OCI-LY1 (cell line): ENCODE measurements around the gene HM13.

Source experiments
- H2AFZ ChIP-seq: fragments of 200-600 bp; sonication (generic), shearing (Covaris generic); 2 replicates; pipeline ENCODE4 v1.6.0; 2014; ENCODE audit warnings: antibody characterized with exemption, mild to moderate bottlenecking, low read length
- H3F3A ChIP-seq: fragments of 200-600 bp; sonication (generic), shearing (Covaris generic); 2 replicates; pipeline ENCODE4 v1.6.0; 2014; ENCODE audit warnings: mild to moderate bottlenecking, antibody characterized with exemption, low read length, moderate library complexity; ENCODE audit not compliant: insufficient read depth
- H3K27ac ChIP-seq: fragments of 200-600 bp; sonication (generic); 2 replicates; pipeline ENCODE4 v1.5.1; 2014; ENCODE audit warnings: low read length, mixed run types, mild to moderate bottlenecking, low read depth; ENCODE audit not compliant: poor library complexity, severe bottlenecking
- H3K27me3 ChIP-seq: fragments of 200-600 bp; sonication (generic); 2 replicates; pipeline ENCODE4 v1.6.0; 2014; ENCODE audit warnings: antibody characterized with exemption, mild to moderate bottlenecking, low read length, moderate library complexity; ENCODE audit not compliant: insufficient read depth
- H3K36me3 ChIP-seq: fragments of 200-600 bp; sonication (generic); 2 replicates; pipeline ENCODE4 v1.6.1; 2014; ENCODE audit warnings: mild to moderate bottlenecking, antibody characterized with exemption, low read length, moderate library complexity, mixed read lengths; ENCODE audit not compliant: insufficient read depth
- H3K4me1 ChIP-seq: fragments of 200-600 bp; sonication (generic); 2 replicates; pipeline ENCODE4 v1.5.1; 2014; ENCODE audit warnings: mild to moderate bottlenecking, low read length, moderate library complexity; ENCODE audit not compliant: insufficient read depth, severe bottlenecking
- H3K4me2 ChIP-seq: fragments of 200-600 bp; sonication (generic), shearing (Covaris generic); 2 replicates; pipeline ENCODE4 v1.6.1; 2014; ENCODE audit warnings: low read length
- H3K4me3 ChIP-seq: fragments of 200-600 bp; sonication (generic); 2 replicates; pipeline ENCODE4 v1.5.1; 2014; ENCODE audit warnings: low read length, low read depth, mild to moderate bottlenecking, mixed read lengths; ENCODE audit not compliant: poor library complexity, severe bottlenecking
- H3K79me2 ChIP-seq: fragments of 200-600 bp; shearing (Covaris generic); 2 replicates; pipeline ENCODE4 v1.6.1; 2016; ENCODE audit warnings: mixed run types, low read length, mixed read lengths; ENCODE audit not compliant: insufficient read depth
- H3K9ac ChIP-seq: fragments of 200-600 bp; sonication (generic), shearing (Covaris generic); 2 replicates; pipeline ENCODE4 v1.6.1; 2014; ENCODE audit warnings: mild to moderate bottlenecking, low read length, mixed read lengths
- H3K9me2 ChIP-seq: fragments of 200-600 bp; sonication (generic), shearing (Covaris generic); 2 replicates; pipeline ENCODE4 v1.6.1; 2014; ENCODE audit warnings: low read depth, mild to moderate bottlenecking, low read length, mixed read lengths
- H3K9me3 ChIP-seq: fragments of 200-600 bp; shearing (Covaris generic); 2 replicates; pipeline ENCODE4 v1.6.1; 2014; ENCODE audit warnings: low read length, mixed read lengths
- H4K20me1 ChIP-seq: fragments of 200-600 bp; sonication (generic), shearing (Covaris generic); 2 replicates; pipeline ENCODE4 v1.6.0; 2016; ENCODE audit warnings: mild to moderate bottlenecking, low read length; ENCODE audit not compliant: insufficient read depth
- EZH2 ChIP-seq: fragments of 200-600 bp; sonication (generic), shearing (Covaris generic); IDR thresholded peaks from 2 replicates; pipeline ENCODE4 v1.8.0; 2017; ENCODE audit warnings: borderline replicate concordance, mixed run types, mild to moderate bottlenecking, antibody characterized with exemption, low read length, moderate library complexity, mixed read lengths
- TF ChIP-seq, protein P1 (sequence below): fragments of 200-600 bp; sonication (generic), shearing (Covaris generic); IDR thresholded peaks from 2 replicates; pipeline ENCODE4 v1.5.1; 2017; ENCODE audit warnings: mild to moderate bottlenecking, antibody characterized with exemption, low read length, moderate library complexity, mixed read lengths

The HM13 gene

DNA sequence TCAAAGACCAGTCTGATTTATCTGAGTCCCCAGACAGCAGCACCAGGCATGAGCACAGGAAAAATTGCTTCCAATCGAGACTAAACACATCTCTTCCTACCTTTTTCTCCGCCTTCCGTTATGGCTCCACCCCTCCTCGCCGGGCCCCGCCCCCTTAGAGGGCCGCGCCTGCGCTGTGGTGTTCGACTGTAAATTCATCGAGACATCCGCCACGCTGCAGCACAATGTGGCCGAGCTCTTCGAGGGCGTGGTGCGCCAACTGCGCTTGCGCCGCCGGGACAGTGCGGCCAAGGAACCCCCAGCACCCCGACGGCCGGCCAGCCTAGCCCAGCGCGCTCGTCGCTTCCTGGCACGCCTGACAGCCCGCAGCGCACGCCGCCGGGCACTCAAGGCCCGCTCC lies 30.2 kb upstream of the HM13 start:
- H3K27ac ChIP-seq = no peak overlapping the region
- no peaks in the 10 kb centered on the region for H3K4me1 ChIP-seq
- no peak overlapping the region for H3K4me2 ChIP-seq
- H3K9me2 ChIP-seq = no peaks in the 10 kb centered on the region
- H3K79me2 ChIP-seq = no peaks in the 10 kb centered on the region
- no peaks in the 10 kb centered on the region for H3K9me3 ChIP-seq
- no peaks in the 10 kb centered on the region for H4K20me1 ChIP-seq
- no peaks in the 10 kb centered on the region for H3K27me3 ChIP-seq
- TF ChIP-seq, protein P1, sequence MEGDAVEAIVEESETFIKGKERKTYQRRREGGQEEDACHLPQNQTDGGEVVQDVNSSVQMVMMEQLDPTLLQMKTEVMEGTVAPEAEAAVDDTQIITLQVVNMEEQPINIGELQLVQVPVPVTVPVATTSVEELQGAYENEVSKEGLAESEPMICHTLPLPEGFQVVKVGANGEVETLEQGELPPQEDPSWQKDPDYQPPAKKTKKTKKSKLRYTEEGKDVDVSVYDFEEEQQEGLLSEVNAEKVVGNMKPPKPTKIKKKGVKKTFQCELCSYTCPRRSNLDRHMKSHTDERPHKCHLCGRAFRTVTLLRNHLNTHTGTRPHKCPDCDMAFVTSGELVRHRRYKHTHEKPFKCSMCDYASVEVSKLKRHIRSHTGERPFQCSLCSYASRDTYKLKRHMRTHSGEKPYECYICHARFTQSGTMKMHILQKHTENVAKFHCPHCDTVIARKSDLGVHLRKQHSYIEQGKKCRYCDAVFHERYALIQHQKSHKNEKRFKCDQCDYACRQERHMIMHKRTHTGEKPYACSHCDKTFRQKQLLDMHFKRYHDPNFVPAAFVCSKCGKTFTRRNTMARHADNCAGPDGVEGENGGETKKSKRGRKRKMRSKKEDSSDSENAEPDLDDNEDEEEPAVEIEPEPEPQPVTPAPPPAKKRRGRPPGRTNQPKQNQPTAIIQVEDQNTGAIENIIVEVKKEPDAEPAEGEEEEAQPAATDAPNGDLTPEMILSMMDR = no peak
- TF ChIP-seq EZH2 = no peak
- H3K4me3 ChIP-seq = no peak overlapping the region
- no peaks in the 10 kb centered on the region for H3F3A ChIP-seq
- no peak overlapping the region for H3K9ac ChIP-seq
- no peak overlapping the region for H2AFZ ChIP-seq
- no peaks in the 10 kb centered on the region for H3K36me3 ChIP-seq

GRCh38 chr20:31485450-31486339 lies 28.5 kb upstream of the HM13 start:
- H3K4me3 ChIP-seq = no peak overlapping the region
- H4K20me1 ChIP-seq = no peaks in the 10 kb centered on the region
- TF ChIP-seq, protein P1 = no peak
- TF ChIP-seq EZH2 = no peak
- no peaks in the 10 kb centered on the region for H3K9me2 ChIP-seq
- no peaks in the 10 kb centered on the region for H3K4me1 ChIP-seq
- H3K27me3 ChIP-seq = no peaks in the 10 kb centered on the region
- no peaks in the 10 kb centered on the region for H3F3A ChIP-seq
- no peaks in the 10 kb centered on the region for H3K9me3 ChIP-seq
- no peaks in the 10 kb centered on the region for H3K79me2 ChIP-seq
- H3K9ac ChIP-seq = no peak overlapping the region
- no peak overlapping the region for H3K27ac ChIP-seq
- no peak overlapping the region for H2AFZ ChIP-seq
- H3K36me3 ChIP-seq = no peaks in the 10 kb centered on the region
- H3K4me2 ChIP-seq = no peak overlapping the region

DNA sequence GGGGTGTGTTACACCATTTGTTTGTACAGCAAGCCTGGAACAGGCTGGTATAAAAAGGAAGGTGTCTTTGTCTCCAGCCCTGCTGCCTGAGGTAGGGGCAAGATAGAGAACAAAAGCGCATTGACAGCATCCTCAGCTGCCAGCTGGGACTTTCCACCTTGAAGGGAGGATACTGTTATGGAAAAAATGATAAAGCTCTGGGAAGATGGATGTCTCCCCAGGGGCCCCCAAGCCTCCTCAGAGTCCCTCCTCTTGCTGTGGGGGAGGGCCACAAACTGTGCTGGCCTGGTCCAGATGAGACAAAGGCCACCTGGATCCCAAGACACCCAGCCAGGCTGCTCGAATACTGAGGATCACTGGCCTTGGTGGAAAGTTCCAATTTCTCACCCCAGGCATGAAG lies 26.1 kb upstream of the HM13 start:
- no peak overlapping the region for H3K4me3 ChIP-seq
- no peaks in the 10 kb centered on the region for H3K27me3 ChIP-seq
- H3K9me3 ChIP-seq = no peaks in the 10 kb centered on the region
- no peaks in the 10 kb centered on the region for H4K20me1 ChIP-seq
- H3K4me1 ChIP-seq = no peaks in the 10 kb centered on the region
- no peak overlapping the region for H2AFZ ChIP-seq
- no peaks in the 10 kb centered on the region for H3K79me2 ChIP-seq
- no peak overlapping the region for H3K4me2 ChIP-seq
- no peaks in the 10 kb centered on the region for H3F3A ChIP-seq
- no peaks in the 10 kb centered on the region for H3K9me2 ChIP-seq
- H3K36me3 ChIP-seq = no peaks in the 10 kb centered on the region
- no peak overlapping the region for H3K27ac ChIP-seq
- H3K9ac ChIP-seq = no peak overlapping the region
- TF ChIP-seq, protein P1 = no peak
- TF ChIP-seq EZH2 = no peak
